Osteoblast (primary cell): Measurements from ENCODE around the gene OR3A2. TPM values are rescaled to one million over a fixed set of nuclear protein-coding genes. Genes with fewer than 3 reads are reported as not detected.
A peak's percentile ranks its signal among the peaks of the same experiment; 100 is the strongest.
"Not testable (repeated sequence)": the region's sequence is repeated elsewhere in the genome, so short reads cannot be mapped to it uniquely, and the experiment has no call there.

Source experiments
- DNase-seq: peaks from one replicate; pipeline ENCODE4 v3.0.0; 2011; ENCODE audit warnings: low spot score, mixed read lengths; ENCODE audit not compliant: insufficient read length; ENCODE audit errors: missing footprints
- H2AFZ ChIP-seq: 2 replicates; pipeline ENCODE4 v1.6.0; 2011; ENCODE audit warnings: mild to moderate bottlenecking, low read length
- H3K27ac ChIP-seq: 2 replicates; pipeline ENCODE4 v1.5.1; 2011; ENCODE audit warnings: mild to moderate bottlenecking, low read depth, low read length, moderate library complexity
- H3K27me3 ChIP-seq: 2 replicates; pipeline ENCODE4 v1.6.0; 2012; ENCODE audit warnings: mild to moderate bottlenecking, control low read depth, inconsistent platforms, low read length, moderate library complexity; ENCODE audit not compliant: insufficient read depth
- H3K36me3 ChIP-seq: 2 replicates; pipeline ENCODE4 v1.5.1; 2011; ENCODE audit warnings: mild to moderate bottlenecking, low read length, control low read depth, moderate library complexity; ENCODE audit not compliant: insufficient read depth
- H3K4me1 ChIP-seq: 2 replicates; pipeline ENCODE4 v1.5.1; 2011; ENCODE audit warnings: mild to moderate bottlenecking, low read length, control low read depth, moderate library complexity; ENCODE audit not compliant: insufficient read depth
- H3K4me2 ChIP-seq: 2 replicates; pipeline ENCODE4 v1.6.0; 2011; ENCODE audit warnings: mild to moderate bottlenecking, low read length; ENCODE audit not compliant: insufficient read depth
- H3K4me3 ChIP-seq: fragments of 200-600 bp; sonication (generic); 3 replicates; pipeline ENCODE4 v1.5.1; 2012; ENCODE audit warnings: mild to moderate bottlenecking, low read length, inconsistent platforms; ENCODE audit not compliant: insufficient read depth
- H3K79me2 ChIP-seq: 2 replicates; pipeline ENCODE4 v1.6.0; 2012; ENCODE audit warnings: mild to moderate bottlenecking, low read length, control low read depth, inconsistent platforms; ENCODE audit not compliant: insufficient read depth
- H3K9me3 ChIP-seq: 2 replicates; pipeline ENCODE4 v1.5.1; 2011; ENCODE audit warnings: low read depth, low read length, control low read depth
- H4K20me1 ChIP-seq: 2 replicates; pipeline ENCODE4 v1.6.0; 2012; ENCODE audit warnings: mild to moderate bottlenecking, low read length, control low read depth; ENCODE audit not compliant: insufficient read depth
- total RNA-seq: library from RNA; depleted of rRNA; stranded (reverse); fragments of >200 nt; gene quantifications from 2 replicates; pipeline ENCODE4 v1.2.3, GENCODE V29; 2012
- TF ChIP-seq, protein P1 (sequence below): IDR thresholded peaks from 2 replicates; pipeline ENCODE4 v1.5.1; 2011; ENCODE audit warnings: mild to moderate bottlenecking, low read depth, low read length, moderate library complexity; ENCODE audit errors: extremely low read depth

OR3A2 gene
- not detected in 2 replicates for total RNA-seq

DNA sequence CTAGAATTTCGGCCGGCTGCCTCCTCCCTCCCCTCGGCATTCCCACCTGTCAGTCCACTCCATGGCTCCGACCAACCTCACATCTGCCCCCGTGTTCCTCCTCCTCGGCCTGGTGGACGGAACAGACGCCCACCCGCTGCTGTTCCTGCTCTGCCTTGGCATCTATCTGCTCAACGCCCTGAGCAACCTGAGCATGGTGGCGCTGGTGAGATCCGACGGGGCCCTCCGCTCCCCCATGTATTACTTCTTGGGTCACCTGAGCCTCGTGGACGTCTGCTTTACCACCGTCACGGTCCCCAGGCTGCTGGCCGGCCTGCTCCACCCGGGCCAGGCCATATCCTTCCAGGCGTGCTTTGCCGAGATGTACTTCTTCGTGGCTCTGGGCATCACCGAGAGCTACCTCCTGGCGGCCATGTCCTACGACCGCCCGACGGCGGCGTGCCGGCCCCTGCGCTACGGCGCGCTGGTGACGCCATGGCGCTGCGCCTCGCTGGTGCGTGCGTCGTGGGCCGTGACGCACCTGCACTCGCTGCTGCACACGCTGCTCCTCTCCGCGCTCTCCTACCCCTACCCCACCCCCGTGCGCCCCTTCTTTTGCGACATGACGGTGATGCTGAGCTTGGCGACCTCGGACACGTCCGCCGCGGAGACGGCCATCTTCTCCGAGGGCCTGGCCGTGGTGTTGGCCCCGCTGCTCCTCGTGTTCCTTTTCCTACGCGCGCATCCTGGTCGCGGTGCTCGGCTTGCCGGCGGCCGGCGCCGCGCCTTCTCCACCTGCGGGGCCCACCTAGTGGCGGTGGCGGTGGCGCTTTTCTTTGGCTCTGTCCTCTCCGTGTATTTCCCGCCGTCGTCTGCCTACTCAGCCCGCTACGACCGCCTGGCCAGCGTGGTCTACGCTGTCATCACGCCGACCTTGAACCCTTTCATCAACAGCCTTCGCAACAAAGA is at the start of gene OR3A2:
Gene OR3A2, minus strand, starts transcription at position 440 of the 948 bp plus-strand sequence.
- no peaks in the 10 kb centered on the region for H3K79me2 ChIP-seq
- H3K4me2 ChIP-seq, result no peak within 1 kb of the TSS
- H3K36me3 ChIP-seq, result no peaks in the 10 kb centered on the region
- no peaks in the 10 kb centered on the region for H3K27me3 ChIP-seq
- no peak within 1 kb of the TSS for H3K27ac ChIP-seq
- H3K9me3 ChIP-seq, result no peaks in the 10 kb centered on the region
- H3K4me1 ChIP-seq, result no peaks in the 10 kb centered on the region
- peak; percentile 69 for DNase-seq
- H3K4me3 ChIP-seq, result no peak within 1 kb of the TSS
- TF ChIP-seq, protein P1, sequence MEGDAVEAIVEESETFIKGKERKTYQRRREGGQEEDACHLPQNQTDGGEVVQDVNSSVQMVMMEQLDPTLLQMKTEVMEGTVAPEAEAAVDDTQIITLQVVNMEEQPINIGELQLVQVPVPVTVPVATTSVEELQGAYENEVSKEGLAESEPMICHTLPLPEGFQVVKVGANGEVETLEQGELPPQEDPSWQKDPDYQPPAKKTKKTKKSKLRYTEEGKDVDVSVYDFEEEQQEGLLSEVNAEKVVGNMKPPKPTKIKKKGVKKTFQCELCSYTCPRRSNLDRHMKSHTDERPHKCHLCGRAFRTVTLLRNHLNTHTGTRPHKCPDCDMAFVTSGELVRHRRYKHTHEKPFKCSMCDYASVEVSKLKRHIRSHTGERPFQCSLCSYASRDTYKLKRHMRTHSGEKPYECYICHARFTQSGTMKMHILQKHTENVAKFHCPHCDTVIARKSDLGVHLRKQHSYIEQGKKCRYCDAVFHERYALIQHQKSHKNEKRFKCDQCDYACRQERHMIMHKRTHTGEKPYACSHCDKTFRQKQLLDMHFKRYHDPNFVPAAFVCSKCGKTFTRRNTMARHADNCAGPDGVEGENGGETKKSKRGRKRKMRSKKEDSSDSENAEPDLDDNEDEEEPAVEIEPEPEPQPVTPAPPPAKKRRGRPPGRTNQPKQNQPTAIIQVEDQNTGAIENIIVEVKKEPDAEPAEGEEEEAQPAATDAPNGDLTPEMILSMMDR, result no peak
- no peaks in the 10 kb centered on the region for H4K20me1 ChIP-seq
- no peak within 1 kb of the TSS for H2AFZ ChIP-seq

DNA sequence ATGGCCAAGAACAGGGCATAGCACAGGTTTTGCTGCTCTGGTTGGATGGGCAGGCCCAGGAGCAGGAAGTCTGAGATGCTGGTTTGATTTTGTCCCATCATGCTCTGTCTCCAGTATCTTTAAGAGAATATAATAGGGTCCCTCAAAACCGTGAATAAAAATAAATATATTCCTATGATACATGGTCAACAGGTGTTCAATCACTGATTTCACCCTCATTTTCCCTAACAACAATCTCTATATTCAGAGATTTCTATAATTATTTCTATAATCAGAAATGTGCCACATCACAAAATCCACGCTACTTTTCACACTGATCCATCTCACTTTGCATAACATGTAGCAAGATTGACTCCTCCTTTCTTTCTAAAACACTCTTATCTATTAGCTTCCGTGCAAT is 47.6 kb upstream of the OR3A2 start, which contains the start of gene OR1E2:
Gene OR1E2, minus strand, starts transcription at position 101 of the 400 bp plus-strand sequence. Its CDS starts 0 bp downstream, at position 101.
- H3K4me3 ChIP-seq, result no peak within 1 kb of the TSS
- no peak within 1 kb of the TSS for H2AFZ ChIP-seq
- H3K79me2 ChIP-seq, result no peaks in the 10 kb centered on the region
- H3K9me3 ChIP-seq, result no peaks in the 10 kb centered on the region
- H3K36me3 ChIP-seq, result no peaks in the 10 kb centered on the region
- no peak within 1 kb of the TSS for H3K4me2 ChIP-seq
- DNase-seq, result no peak
- H3K4me1 ChIP-seq, result no peaks in the 10 kb centered on the region
- TF ChIP-seq, protein P1, result no peak
- no peaks in the 10 kb centered on the region for H4K20me1 ChIP-seq
- H3K27ac ChIP-seq, result no peak within 1 kb of the TSS
- H3K27me3 ChIP-seq, result no peaks in the 10 kb centered on the region

DNA sequence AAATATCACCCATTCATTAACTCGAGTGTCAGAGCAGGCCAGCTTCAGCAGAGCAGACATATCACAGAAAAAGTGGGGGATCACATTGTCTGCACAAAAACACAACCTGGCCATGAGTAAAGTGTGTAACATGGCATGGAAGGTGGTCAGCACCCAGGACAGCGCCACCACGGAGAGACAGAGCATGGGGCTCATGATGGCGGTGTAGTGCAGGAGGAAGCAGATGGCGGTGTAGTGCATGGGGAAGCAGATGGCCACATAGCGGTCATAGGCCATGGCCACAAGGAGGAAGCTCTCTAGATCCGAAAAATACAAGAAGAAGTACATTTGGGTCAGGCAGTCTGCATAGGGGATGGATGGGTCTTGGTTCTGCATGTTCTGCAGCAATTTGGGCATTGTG is 47.1 kb upstream of the OR3A2 start:
- H2AFZ ChIP-seq, H3K27ac ChIP-seq, DNase-seq, H3K79me2 ChIP-seq, H3K4me3 ChIP-seq, H3K27me3 ChIP-seq, H4K20me1 ChIP-seq, H3K4me1 ChIP-seq, H3K4me2 ChIP-seq, H3K9me3 ChIP-seq, H3K36me3 ChIP-seq: not testable (repeated sequence)

DNA sequence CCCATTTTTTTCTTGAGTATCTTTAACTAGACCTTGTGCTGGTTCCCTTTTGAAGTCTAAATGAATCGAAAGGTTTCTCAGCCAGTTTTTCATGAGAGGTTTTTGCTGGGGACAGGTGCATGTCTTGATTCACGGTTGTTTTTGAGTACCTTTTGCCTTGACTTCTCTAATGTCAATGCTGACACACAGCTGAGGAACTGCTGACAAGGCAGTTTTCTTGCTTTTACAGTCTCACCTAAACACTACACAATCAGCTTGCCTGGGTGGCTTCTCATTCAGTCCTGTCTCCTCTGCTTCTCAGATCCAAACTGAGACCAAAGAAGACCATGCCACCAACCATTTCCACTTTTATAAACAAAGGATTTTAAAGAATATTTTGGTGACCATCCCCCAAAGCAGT is 32.1 kb upstream of the OR3A2 start:
- no peak for DNase-seq

More for the DNA sequence above, 32.1 kb upstream of the OR3A2 start:
- no peaks in the 10 kb centered on the region for H3K4me1 ChIP-seq
- H2AFZ ChIP-seq, result no peak overlapping the region
- H3K4me3 ChIP-seq, result no peak overlapping the region
- no peak overlapping the region for H3K4me2 ChIP-seq
- no peaks in the 10 kb centered on the region for H3K9me3 ChIP-seq
- H3K36me3 ChIP-seq, result no peaks in the 10 kb centered on the region
- no peaks in the 10 kb centered on the region for H3K79me2 ChIP-seq
- H3K27me3 ChIP-seq, result no peaks in the 10 kb centered on the region
- no peaks in the 10 kb centered on the region for H4K20me1 ChIP-seq
- TF ChIP-seq, protein P1, result no peak
- H3K27ac ChIP-seq, result no peak overlapping the region
